Gastrocnemius medialis (tissue), 4 donors: Measurements from ENCODE around the gene SASH3. TPM values are rescaled to one million over a fixed set of nuclear protein-coding genes. Genes with fewer than 3 reads are reported as not detected.

ENCODE experiments used
- ATAC-seq, 2 donors: fragments of 150-250 bp; one replicate each; pipeline ENCODE4 v1.9.1; 2016
- DNase-seq, 2 donors: peaks; one replicate each; pipeline ENCODE4 v3.0.0-alpha.2; 2019
- H3K27ac ChIP-seq, 4 donors: fragments of 200-600 bp; sonication (generic); 1 replicate in 1 of 4; 2 replicates in 3 of 4; pipeline ENCODE4 v1.5.1; 2016 to 2018; ENCODE audit warnings: mild to moderate bottlenecking in 2 of 4, moderate library complexity in 1 of 4
- H3K27me3 ChIP-seq, 3 donors: fragments of 200-600 bp; sonication (generic) in 2 of 3; 1 replicate in 1 of 3; 2 replicates in 2 of 3; pipeline versions ENCODE4 v1.5.1 to v1.6.0; 2016 to 2019; ENCODE audit warnings: mild to moderate bottlenecking in 1 of 3, moderate library complexity in 1 of 3
- H3K36me3 ChIP-seq, 2 donors: fragments of 200-600 bp; sonication (generic) in 1 of 2; one replicate each; pipeline ENCODE4 v1.5.1; 2017 to 2018
- H3K4me1 ChIP-seq, 2 donors: fragments of 200-600 bp; sonication (generic) in 1 of 2; one replicate each; pipeline ENCODE4 v1.5.1; 2016 to 2017; ENCODE audit warnings: mild to moderate bottlenecking in 2 of 2
- H3K4me3 ChIP-seq, 4 donors: fragments of 200-600 bp; sonication (generic) in 3 of 4; 1 replicate in 1 of 4; 2 replicates in 3 of 4; pipeline ENCODE4 v1.5.1; 2016 to 2019; ENCODE audit warnings: mild to moderate bottlenecking in 2 of 4
- H3K9me3 ChIP-seq, 3 donors: fragments of 200-600 bp; sonication (generic) in 2 of 3; 1 replicate in 1 of 3; 2 replicates in 2 of 3; pipeline ENCODE4 v1.5.1; 2016 to 2019
- POLR2A ChIP-seq, 2 donors: fragments of 450-650 bp; IDR thresholded peaks; one replicate each; pipeline ENCODE4 v1.6.1; 2017; ENCODE audit warnings: antibody characterized with exemption in 2 of 2, mild to moderate bottlenecking in 2 of 2, moderate library complexity in 2 of 2
- in situ Hi-C, 4 donors: fragments of 200-750 bp; cut with MboI; loops; one replicate each; pipeline versions ENCODE4 v1.15.0 to v1.8.0; 2017; ENCODE audit warnings: low sequenced_read_pairs in 4 of 4
- intact Hi-C: fragments of 100-400 bp; cut with DNase I; formaldehyde crosslinking; loops from one replicate; pipeline ENCODE4 v1.15.1; 2023; ENCODE audit warnings: low total_unique reads
- total RNA-seq, 4 donors: library from RNA; depleted of rRNA; stranded (reverse); fragments of >200 nt; gene quantifications; one replicate each; pipeline versions ENCODE4 v1.1.0 to v1.2.3, GENCODE V29; 2016
- TF ChIP-seq, protein P1 (sequence below), 5 experiments: fragments of 450-650 bp in 3 of 5; fragments of 200-600 bp in 2 of 5; sonication (generic) in 2 of 5; IDR thresholded peaks in 4 of 5; conservative IDR thresholded peaks in 1 of 5; 1 replicate in 4 of 5; 2 replicates in 1 of 5; pipeline ENCODE4 v1.5.1; 2016 to 2019; ENCODE audit warnings: antibody characterized with exemption in 5 of 5, mild to moderate bottlenecking in 3 of 5, moderate library complexity in 3 of 5

Gene SASH3
- total RNA-seq, 4 donors from 2014 or later = 1.3 to 2.2 (median 1.7) TPM

DNA sequence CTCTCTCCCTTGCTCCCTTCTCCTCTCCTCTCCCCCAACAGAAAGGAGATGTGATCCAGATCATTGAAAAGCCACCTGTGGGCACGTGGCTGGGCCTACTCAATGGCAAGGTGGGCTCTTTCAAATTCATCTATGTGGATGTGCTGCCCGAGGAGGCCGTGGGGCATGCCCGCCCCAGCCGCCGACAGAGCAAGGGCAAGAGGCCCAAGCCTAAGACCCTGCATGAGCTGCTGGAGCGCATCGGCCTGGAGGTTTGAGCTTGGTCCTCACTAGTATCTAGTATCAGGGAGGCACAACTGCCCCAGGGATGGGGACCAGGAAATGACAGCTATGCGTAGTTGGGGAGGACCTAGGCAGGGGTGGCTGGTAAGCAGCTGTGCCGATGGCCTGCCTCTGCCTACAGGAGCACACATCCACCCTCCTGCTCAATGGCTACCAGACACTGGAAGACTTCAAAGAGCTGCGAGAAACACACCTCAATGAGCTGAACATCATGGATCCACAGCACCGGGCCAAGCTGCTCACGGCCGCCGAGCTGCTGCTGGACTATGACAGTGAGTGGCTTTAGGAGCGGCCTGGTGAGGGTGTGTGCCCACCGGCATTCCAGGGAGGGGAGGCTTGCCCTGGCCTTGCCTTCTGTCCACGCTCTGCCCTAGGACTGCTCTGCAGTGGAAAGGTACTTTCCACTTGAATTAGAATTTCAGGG, 13.0 kb downstream of the SASH3 start:
- no peak for DNase-seq
- in situ Hi-C loops = no loop called here
- no peaks in the 10 kb centered on the region for H3K4me1 ChIP-seq
- H3K27me3 ChIP-seq = no peaks in the 10 kb centered on the region
- intact Hi-C loops = no loop called here
- no peaks in the 10 kb centered on the region for H3K36me3 ChIP-seq
- no peaks in the 10 kb centered on the region for H3K9me3 ChIP-seq
- H3K4me3 ChIP-seq = no peak overlapping the region
- TF ChIP-seq, protein P1, sequence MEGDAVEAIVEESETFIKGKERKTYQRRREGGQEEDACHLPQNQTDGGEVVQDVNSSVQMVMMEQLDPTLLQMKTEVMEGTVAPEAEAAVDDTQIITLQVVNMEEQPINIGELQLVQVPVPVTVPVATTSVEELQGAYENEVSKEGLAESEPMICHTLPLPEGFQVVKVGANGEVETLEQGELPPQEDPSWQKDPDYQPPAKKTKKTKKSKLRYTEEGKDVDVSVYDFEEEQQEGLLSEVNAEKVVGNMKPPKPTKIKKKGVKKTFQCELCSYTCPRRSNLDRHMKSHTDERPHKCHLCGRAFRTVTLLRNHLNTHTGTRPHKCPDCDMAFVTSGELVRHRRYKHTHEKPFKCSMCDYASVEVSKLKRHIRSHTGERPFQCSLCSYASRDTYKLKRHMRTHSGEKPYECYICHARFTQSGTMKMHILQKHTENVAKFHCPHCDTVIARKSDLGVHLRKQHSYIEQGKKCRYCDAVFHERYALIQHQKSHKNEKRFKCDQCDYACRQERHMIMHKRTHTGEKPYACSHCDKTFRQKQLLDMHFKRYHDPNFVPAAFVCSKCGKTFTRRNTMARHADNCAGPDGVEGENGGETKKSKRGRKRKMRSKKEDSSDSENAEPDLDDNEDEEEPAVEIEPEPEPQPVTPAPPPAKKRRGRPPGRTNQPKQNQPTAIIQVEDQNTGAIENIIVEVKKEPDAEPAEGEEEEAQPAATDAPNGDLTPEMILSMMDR (IDR thresholded peaks at IDR 0.05 in 4 of 5, conservative IDR thresholded peaks at IDR 0.05 in 1 of 5) = no peak
- no peak for TF ChIP-seq POLR2A (IDR thresholded peaks at IDR 0.05)
- ATAC-seq = no peak
- H3K27ac ChIP-seq = no peak overlapping the region

DNA sequence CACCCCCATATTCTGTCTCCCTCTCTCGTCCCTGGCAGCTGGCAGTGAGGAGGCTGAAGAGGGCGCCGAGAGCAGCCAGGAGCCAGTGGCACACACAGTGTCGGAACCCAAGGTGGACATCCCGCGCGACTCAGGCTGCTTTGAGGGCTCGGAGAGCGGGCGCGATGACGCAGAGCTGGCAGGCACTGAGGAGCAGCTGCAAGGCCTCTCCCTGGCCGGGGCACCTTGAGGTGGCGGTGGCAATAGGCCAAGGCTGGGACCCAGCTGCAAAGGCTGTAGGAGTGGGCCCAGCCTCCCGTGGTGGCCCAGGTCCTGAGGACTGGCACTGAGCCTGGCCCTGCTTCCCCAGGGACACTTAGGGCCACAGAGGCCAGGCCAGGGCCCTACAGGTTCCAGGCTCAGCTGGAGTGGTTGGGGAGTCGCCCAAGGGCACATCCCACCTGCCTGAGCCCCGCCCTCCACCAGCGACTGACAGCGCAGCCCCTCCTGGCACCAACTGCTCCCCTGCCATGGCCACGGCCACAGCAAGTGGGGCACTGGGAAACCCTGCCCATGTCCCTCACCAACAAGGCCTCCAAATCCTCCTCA, 13.9 kb downstream of the SASH3 start:
- no peak for ATAC-seq
- no peak overlapping the region for H3K27ac ChIP-seq

DNA sequence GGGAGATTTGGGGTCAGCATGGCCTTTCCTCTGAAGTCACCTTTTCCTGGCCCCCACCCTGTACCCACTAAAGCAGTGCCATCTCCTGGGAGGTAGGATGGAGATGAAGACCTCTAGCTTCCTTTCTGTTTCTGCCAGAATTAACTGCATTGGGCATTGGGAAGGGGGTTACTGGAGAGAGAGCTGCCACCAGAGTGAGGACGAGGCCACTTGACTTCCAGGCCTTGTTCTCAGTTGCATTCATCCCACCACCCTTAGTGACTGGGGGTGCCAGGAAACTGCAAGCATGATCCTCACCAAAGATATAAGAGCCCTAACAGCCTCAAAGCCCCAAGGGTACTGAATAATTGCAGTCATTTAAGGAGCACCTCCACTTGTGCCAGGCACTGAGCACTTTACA, 15.8 kb downstream of the SASH3 start:
- Histone ChIP-seq H3K27me3 (no peaks in the 10 kb centered on the region), H3K27ac (no peak overlapping the region), H3K4me1 (no peaks in the 10 kb centered on the region), H3K36me3 (no peaks in the 10 kb centered on the region), H3K9me3 (no peaks in the 10 kb centered on the region), H3K4me3 (no peak overlapping the region)
- intact Hi-C loops = no loop called here
- ATAC-seq (no peak), DNase-seq (no peak)
- in situ Hi-C loops = no loop called here
- TF ChIP-seq, protein P1 (IDR thresholded peaks at IDR 0.05 in 4 of 5, conservative IDR thresholded peaks at IDR 0.05 in 1 of 5) = no peak
- TF ChIP-seq POLR2A (IDR thresholded peaks at IDR 0.05) = no peak

More for the DNA sequence above, 13.9 kb downstream of the SASH3 start:
- TF ChIP-seq, protein P1 (IDR thresholded peaks at IDR 0.05 in 4 of 5, conservative IDR thresholded peaks at IDR 0.05 in 1 of 5) = no peak
- no peak for TF ChIP-seq POLR2A (IDR thresholded peaks at IDR 0.05)
- Histone ChIP-seq H3K4me3 (no peak overlapping the region), H3K27me3 (no peaks in the 10 kb centered on the region), H3K36me3 (no peaks in the 10 kb centered on the region), H3K4me1 (no peaks in the 10 kb centered on the region), H3K9me3 (no peaks in the 10 kb centered on the region)
- in situ Hi-C loops = no loop called here
- intact Hi-C loops = no loop called here
- DNase-seq = no peak

DNA sequence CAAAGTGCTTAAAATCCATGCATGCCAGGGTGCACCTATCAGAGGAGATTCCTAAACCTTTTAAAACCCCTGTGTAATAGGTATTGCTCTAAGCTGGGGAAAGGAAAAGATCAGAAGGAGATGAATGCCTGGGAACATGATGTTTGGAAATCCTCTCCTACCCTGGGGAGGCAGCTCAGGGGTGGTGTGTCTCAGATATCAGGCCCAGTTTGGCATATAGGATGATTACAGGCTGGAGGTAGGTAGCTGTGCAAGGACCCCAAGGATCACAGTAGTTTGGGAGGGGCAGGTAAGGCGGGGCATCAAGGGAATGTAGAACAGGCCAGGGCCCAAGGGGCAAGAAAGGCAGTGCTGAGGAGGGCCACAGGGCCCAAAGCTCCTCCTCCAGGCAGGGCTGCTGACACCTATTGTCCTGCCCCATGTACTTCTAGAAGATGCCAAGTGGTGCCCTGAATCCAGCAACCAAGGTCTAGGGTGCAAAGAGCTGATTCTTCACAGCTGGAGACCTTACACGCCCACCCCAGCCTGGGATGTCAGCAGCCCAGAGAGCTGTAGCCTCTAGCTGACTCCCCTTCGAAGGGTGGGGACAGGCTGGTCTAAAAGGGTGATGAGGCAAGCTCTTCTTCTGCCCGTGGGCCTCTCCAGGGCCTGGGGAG, 17.6 kb downstream of the SASH3 start:
- no peaks in the 10 kb centered on the region for H3K9me3 ChIP-seq
- no peaks in the 10 kb centered on the region for H3K27me3 ChIP-seq
- intact Hi-C loops = no loop called here
- H3K4me3 ChIP-seq = no peak overlapping the region
- DNase-seq = no peak
- no peak for ATAC-seq
- H3K36me3 ChIP-seq = no peaks in the 10 kb centered on the region
- in situ Hi-C loops = no loop called here
- TF ChIP-seq, protein P1 (IDR thresholded peaks at IDR 0.05 in 4 of 5, conservative IDR thresholded peaks at IDR 0.05 in 1 of 5) = no peak
- no peak for TF ChIP-seq POLR2A (IDR thresholded peaks at IDR 0.05)
- no peaks in the 10 kb centered on the region for H3K4me1 ChIP-seq
- no peak overlapping the region for H3K27ac ChIP-seq
